Lower leg skin (tissue), 4 donors: ENCODE results near the gene NELL1. TPM values are rescaled to one million over a fixed set of nuclear protein-coding genes. Genes with fewer than 3 reads are reported as not detected.

Experiments
- DNase-seq, 2 donors: peaks; one replicate each; pipeline ENCODE4 v3.0.0-alpha.2; 2019; ENCODE audit warnings: low spot score in 2 of 2
- H3K4me3 ChIP-seq: fragments of 200-600 bp; sonication (generic); 2 replicates; pipeline ENCODE4 v1.5.1; 2017; ENCODE audit warnings: mild to moderate bottlenecking, low read depth; ENCODE audit not compliant: poor library complexity, severe bottlenecking
- CTCF ChIP-seq, 3 donors: fragments of 450-650 bp; IDR thresholded peaks; one replicate each; pipeline ENCODE4 v1.5.1; 2016; ENCODE audit warnings: antibody characterized with exemption in 3 of 3, mild to moderate bottlenecking in 3 of 3, moderate library complexity in 2 of 3
- POLR2A ChIP-seq, 2 donors: fragments of 450-650 bp; IDR thresholded peaks; one replicate each; pipeline ENCODE4 v1.6.1; 2016 to 2017; ENCODE audit warnings: antibody characterized with exemption in 2 of 2, mild to moderate bottlenecking in 1 of 2, moderate library complexity in 1 of 2
- WGBS, 2 donors: methylation state at CpG; one replicate each; pipeline ENCODE4 v1.1.5; 2018; 5-methylcytosine and 5-hydroxymethylcytosine counted together
- intact Hi-C: fragments of 100-400 bp; cut with DNase I; formaldehyde crosslinking; loops from one replicate; pipeline ENCODE4 v1.15.0; 2023; ENCODE audit warnings: low total_unique reads
- total RNA-seq, 4 donors: library from RNA; depleted of rRNA; stranded (reverse); fragments of >200 nt; gene quantifications; one replicate each; pipeline ENCODE4 v1.1.0, GENCODE V29; 2016

The NELL1 gene
- total RNA-seq, 4 donors from 2014 or later = 0.12 to 0.29 (median 0.14) TPM

- no peak for DNase-seq
- WGBS, 2 donors = 73 to 76% methylated on average over 3 of the region's 3 CpGs
- TF ChIP-seq POLR2A (IDR thresholded peaks at IDR 0.05) (no peak), CTCF (IDR thresholded peaks at IDR 0.05) (no peak)
- H3K4me3 ChIP-seq = no peak overlapping the region
- intact Hi-C loops = loop anchor here (10.0 kb wide), 1 partner anchor 1519 kb away; no protein-coding TSS in a partner anchor
Measured at GRCh38 chr11:20835561-20835960, 166.2 kb downstream of the NELL1 start.

- intact Hi-C loops = loop anchor here (10.0 kb wide), 1 partner anchor 1516 kb away; no protein-coding TSS in a partner anchor
- TF ChIP-seq CTCF (IDR thresholded peaks at IDR 0.05) (no peak), POLR2A (IDR thresholded peaks at IDR 0.05) (no peak)
- DNase-seq = no peak
- H3K4me3 ChIP-seq = no peak overlapping the region
- 45% methylated on average over 3 of the region's 3 CpGs for WGBS, 2 donors
Measured at GRCh38 chr11:20839231-20839630, 169.8 kb downstream of the NELL1 start.

GRCh38 chr11:20840341-20840740 is 171.0 kb downstream of the NELL1 start:
- H3K4me3 ChIP-seq = no peak overlapping the region
- intact Hi-C loops = no loop called here
- TF ChIP-seq POLR2A (IDR thresholded peaks at IDR 0.05) (no peak), CTCF (IDR thresholded peaks at IDR 0.05) (no peak)
- 48 to 65% methylated on average over 1 of the region's 1 CpG for WGBS, 2 donors
- no peak for DNase-seq

GRCh38 chr11:20844216-20844615 is 174.8 kb downstream of the NELL1 start:
- TF ChIP-seq CTCF (IDR thresholded peaks at IDR 0.05) = no peak
- TF ChIP-seq POLR2A (IDR thresholded peaks at IDR 0.05) = no peak
- WGBS, 2 donors = 68 to 79% methylated on average over 2 of the region's 2 CpGs
- H3K4me3 ChIP-seq = no peak overlapping the region
- DNase-seq = no peak
- intact Hi-C loops = no loop called here

GRCh38 chr11:20844630-20845029 is 175.2 kb downstream of the NELL1 start:
- no peak overlapping the region for H3K4me3 ChIP-seq
- TF ChIP-seq CTCF (IDR thresholded peaks at IDR 0.05) = no peak
- no peak for TF ChIP-seq POLR2A (IDR thresholded peaks at IDR 0.05)
- intact Hi-C loops = no loop called here
- 43 to 45% methylated on average over 2 of the region's 2 CpGs for WGBS, 2 donors
- no peak for DNase-seq
